ENCODE measurements around the gene B9D1.

Gene B9D1

GRCh38 chr17:19319771-19320505 is 42.6 kb downstream of the B9D1 start:
- no peak for DNase-seq (ENCODE audit: low read depth)

- no peak for DNase-seq (ENCODE audit: low read depth)
Observed at GRCh38 chr17:19318611-19319010, 43.9 kb downstream of the B9D1 start.

GRCh38 chr17:19317359-19318095 is 45.0 kb downstream of the B9D1 start:
- DNase-seq (ENCODE audit: low read depth), result no peak

GRCh38 chr17:19316761-19317358 is 45.7 kb downstream of the B9D1 start:
- no peak for DNase-seq (ENCODE audit: low read depth)

- no peak for DNase-seq (ENCODE audit: low read depth)
Observed at GRCh38 chr17:19315104-19315503, 47.4 kb downstream of the B9D1 start.

DNA sequence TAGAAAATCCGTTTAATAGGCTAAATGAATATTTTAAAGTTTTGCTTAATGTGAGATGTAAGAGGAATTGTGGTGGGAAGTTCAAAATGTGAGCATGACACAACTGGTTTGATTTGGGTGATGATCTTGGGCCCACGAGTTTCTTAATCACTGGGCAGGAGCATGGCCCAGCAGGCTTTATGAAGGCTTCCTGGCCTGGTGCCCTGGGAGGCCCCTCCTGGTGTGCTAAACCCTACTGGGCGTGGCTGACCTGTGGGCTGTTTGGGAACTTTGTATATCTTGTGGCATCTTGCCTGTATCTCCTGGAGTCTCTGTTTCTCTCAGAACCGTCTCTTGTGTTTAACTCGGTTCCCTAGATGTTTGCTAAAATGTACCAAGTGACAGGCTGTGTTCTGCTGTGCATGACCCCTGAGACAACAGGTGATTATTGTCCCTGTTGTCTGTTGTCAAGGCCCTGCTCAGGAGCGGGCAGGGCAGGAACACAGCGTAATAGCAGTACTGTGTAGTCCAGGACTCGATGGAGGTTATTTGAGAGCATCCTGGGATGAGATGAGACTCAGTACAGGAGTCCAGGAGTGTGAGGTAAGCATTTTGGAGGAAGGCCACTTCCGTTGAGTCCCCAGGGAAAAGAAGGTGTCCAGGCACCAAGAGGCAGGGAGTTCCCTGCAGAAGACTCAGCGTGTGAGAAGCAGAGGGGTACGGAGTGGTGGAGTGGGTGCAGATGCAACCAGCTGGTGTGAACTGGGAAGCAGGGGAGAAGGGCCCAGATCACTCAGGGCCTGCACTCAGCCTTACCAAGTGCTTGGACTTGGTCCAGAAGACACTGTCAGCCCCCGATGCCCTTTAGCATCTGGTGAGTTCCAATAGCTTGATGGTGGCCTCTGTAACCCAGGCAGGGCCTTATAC is 48.5 kb downstream of the B9D1 start:
- no peak for DNase-seq (ENCODE audit: low read depth)

DNA sequence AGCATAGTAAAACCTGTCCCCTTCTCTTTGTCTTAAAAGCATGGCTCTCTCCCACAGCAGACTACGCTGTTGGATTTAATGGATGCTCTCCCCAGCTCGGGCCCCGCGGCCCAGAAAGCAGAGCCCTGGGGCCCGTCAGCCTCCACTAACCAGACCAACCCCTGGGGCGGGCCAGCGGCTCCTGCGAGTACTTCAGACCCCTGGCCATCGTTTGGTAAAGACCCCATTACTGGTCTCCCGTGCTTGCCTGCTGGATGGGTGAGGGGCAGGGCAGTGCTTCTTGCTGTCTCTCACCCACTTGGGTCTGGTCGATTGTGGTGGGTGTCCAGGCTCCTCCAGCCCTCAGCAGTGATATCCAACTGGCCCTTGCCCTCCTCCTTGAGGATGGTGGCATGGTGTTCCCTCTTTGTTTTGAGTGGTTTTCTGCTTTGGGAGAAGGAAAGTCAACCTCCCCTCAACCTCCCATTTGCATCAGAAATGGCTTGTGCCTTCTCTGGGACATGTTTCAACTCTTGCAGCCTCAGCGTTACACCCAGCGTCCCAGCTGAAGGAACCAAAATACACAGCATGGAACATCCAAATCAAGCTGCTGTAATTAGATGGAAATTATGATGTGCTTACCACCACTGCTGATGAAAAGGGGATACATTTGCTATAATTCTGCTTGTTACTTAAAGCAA is 49.3 kb downstream of the B9D1 start:
- no peak for DNase-seq (ENCODE audit: low read depth)

- DNase-seq (ENCODE audit: low read depth), result no peak
Observed at GRCh38 chr17:19312406-19312805, 50.1 kb downstream of the B9D1 start.

GRCh38 chr17:19311421-19312215 is 50.9 kb downstream of the B9D1 start:
- DNase-seq (ENCODE audit: low read depth), result no peak

- DNase-seq (ENCODE audit: low read depth), result no peak
Observed at GRCh38 chr17:19311016-19311415, 51.5 kb downstream of the B9D1 start.

GRCh38 chr17:19310151-19310550 is 52.4 kb downstream of the B9D1 start:
- no peak for DNase-seq (ENCODE audit: low read depth)

GRCh38 chr17:19309701-19310100 is 52.8 kb downstream of the B9D1 start:
- DNase-seq (ENCODE audit: low read depth), result no peak

DNA sequence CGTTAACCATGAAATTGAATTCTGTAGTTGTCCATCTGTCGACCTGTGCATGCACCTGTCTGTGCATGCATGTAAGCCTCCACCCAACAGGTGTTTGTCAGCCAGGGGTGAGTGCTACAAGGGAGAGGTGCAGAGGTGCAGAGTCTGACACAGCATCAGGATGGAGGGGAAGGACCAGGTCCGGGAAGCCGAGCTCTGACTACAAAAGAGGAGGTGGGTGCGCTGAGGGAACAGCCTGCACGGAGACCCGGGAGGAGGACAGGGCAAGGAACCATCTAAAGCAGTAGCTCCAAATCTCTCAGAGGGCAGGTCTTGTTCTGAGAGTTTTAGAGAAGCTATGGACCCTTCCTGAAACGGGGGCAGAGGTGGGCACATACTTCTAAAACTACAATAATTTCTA is 54.1 kb downstream of the B9D1 start:
- no peak for DNase-seq (ENCODE audit: low read depth)

- DNase-seq (ENCODE audit: low read depth), result no peak
Observed at GRCh38 chr17:19307521-19307920, 55.0 kb downstream of the B9D1 start.

DNA sequence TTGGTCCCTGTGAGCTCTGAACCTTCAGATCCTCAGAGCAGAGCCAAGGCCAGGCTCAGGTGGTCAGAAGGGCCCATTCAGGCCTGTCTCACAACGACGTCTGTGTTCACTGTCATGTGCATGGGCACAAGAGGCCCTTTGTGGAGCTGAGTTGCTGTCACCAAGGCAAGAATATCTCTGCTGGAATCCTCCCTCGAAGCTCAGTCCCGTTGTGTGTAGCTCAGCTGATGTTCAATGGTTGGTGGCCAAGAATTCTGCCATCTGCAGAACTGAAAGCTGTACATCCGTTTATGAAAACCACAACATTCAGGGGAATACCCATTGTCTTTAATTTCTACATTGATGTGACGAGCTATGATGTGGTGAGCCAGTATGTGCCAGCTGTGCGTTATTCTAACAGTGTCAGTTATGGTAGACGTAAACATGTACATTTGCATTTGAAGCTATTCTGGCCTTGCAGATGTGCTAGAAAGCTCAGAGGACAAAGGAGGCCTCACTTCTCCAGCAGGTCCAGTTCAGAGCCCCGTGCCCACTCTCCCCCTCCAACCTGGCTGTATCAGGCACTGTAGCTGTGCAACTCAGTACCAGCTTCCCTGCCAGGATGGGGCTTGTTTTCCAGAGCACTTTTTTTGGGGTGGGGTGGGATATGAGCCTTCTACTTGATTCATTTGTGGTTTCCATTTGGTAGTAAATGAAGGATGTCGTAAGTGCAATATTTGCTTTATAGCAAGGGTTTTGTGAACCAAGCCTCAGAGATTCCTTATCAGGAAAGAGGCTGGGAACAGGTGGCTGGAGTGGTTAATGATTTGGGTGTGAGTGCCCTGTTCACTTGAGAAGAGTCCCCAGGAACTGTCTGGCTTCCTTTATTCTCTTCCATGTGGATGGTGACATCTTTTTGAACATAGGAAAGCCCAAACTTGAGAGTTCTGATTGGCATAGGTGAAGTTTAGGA is 56.1 kb downstream of the B9D1 start:
- no peak for DNase-seq (ENCODE audit: low read depth)

GRCh38 chr17:19305761-19306159 is 56.8 kb downstream of the B9D1 start:
- DNase-seq (ENCODE audit: low read depth), result no peak

GRCh38 chr17:19305256-19305655 is 57.3 kb downstream of the B9D1 start:
- no peak for DNase-seq (ENCODE audit: low read depth)

DNA sequence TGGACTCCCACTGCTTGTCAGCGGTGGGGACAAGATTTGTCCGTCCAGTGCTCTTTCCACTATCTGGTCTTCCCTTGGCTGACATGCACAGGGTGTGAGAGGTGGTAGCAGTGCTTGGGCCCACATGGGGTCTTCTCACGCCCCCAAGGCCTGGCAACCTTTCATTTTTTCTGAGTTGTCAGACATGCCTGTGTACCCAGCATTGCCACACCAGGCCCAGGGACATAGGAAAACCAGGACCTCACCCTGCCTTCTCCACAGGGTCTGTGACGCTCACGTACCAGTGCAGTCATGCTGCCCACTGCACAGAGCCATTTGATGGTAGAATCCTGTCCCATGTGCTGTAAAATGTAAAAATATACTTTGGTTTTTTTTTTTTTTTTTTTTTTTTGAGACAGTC is 57.8 kb downstream of the B9D1 start:
- no peak for DNase-seq (ENCODE audit: low read depth)

DNA sequence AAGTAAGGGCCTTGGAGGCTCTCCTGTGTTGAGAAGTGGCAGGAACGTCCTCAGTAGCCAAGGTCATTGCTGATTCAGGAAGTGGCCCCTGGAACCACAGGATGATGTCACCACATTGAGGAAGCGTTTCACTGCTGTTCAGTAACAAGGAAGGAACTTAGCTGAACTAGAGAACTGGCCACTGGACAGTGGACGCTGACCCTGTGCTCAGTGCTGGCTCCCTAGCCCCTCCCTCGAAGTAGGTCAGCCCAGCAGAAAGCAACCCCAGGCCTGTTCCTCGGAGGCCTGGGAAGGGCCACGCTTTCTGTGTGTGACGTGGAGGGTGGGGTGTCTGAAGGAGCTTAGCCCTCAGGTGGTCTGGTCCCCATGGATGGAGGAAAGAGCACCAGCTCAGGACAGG is 58.3 kb downstream of the B9D1 start:
- DNase-seq (ENCODE audit: low read depth), result no peak

GRCh38 chr17:19303367-19303776 is 59.2 kb downstream of the B9D1 start:
- DNase-seq (ENCODE audit: low read depth), result no peak

All from stimulated activated CD8-positive, alpha-beta memory T cell treated with anti-CD3 and anti-CD28 coated beads, Interleukin-12 subunit alpha, Interleukin-12 subunit beta, amount 100 ng/mL, for 4 hours (primary cell).